GM20431 (cell line): Measurements from ENCODE around the gene TYRP1.
"Not testable (repeated sequence)": the region's sequence is repeated elsewhere in the genome, so short reads cannot be mapped to it uniquely, and the experiment has no call there.

Source experiments
- in situ Hi-C: fragments of 300-500 bp; cut with MseI, MboI; formaldehyde crosslinking; loops from one replicate; pipeline ENCODE4 v1.15.0; 2020; ENCODE audit warnings: low sequenced_read_pairs; ENCODE audit not compliant: unreplicated experiment

TYRP1 gene

GRCh38 chr9:12693141-12693540 is at the start of gene TYRP1:
Gene TYRP1 (plus strand): TSS chr9:12693385. CDS start chr9:12693997, 612 bp downstream.
- in situ Hi-C loops = no loop called here

- in situ Hi-C loops = no loop called here
Observed at GRCh38 chr9:12643686-12644085, 49.5 kb upstream of the TYRP1 start.

GRCh38 chr9:12648925-12649324 is 44.3 kb upstream of the TYRP1 start:
- in situ Hi-C loops = no loop called here

- in situ Hi-C loops = no loop called here
Observed at GRCh38 chr9:12651125-12651524, 42.1 kb upstream of the TYRP1 start.

- in situ Hi-C loops = no loop called here
Observed at GRCh38 chr9:12652973-12653372, 40.2 kb upstream of the TYRP1 start.

- in situ Hi-C loops = no loop called here
Observed at GRCh38 chr9:12656803-12657202, 36.4 kb upstream of the TYRP1 start.

GRCh38 chr9:12657233-12657632 is 36.0 kb upstream of the TYRP1 start:
- in situ Hi-C loops = no loop called here

GRCh38 chr9:12657998-12658397 is 35.2 kb upstream of the TYRP1 start:
- in situ Hi-C loops = no loop called here

- in situ Hi-C loops = no loop called here
Observed at GRCh38 chr9:12658531-12659209, 34.5 kb upstream of the TYRP1 start.

GRCh38 chr9:12659220-12659619 is 34.0 kb upstream of the TYRP1 start:
- in situ Hi-C loops = no loop called here

GRCh38 chr9:12666813-12667212 is 26.4 kb upstream of the TYRP1 start:
- in situ Hi-C loops = no loop called here

GRCh38 chr9:12667892-12668291 is 25.3 kb upstream of the TYRP1 start:
- in situ Hi-C loops = no loop called here

- in situ Hi-C loops = no loop called here
Observed at GRCh38 chr9:12670006-12670405, 23.2 kb upstream of the TYRP1 start.

- in situ Hi-C loops = no loop called here
Observed at GRCh38 chr9:12674961-12675360, 18.2 kb upstream of the TYRP1 start.

- in situ Hi-C loops = not testable (repeated sequence)
Observed at GRCh38 chr9:12677462-12678126, 15.6 kb upstream of the TYRP1 start.

GRCh38 chr9:12680341-12680740 is 12.8 kb upstream of the TYRP1 start:
- in situ Hi-C loops = no loop called here

- in situ Hi-C loops = no loop called here
Observed at GRCh38 chr9:12680757-12681156, 12.4 kb upstream of the TYRP1 start.

- in situ Hi-C loops = no loop called here
Observed at GRCh38 chr9:12681620-12682019, 11.6 kb upstream of the TYRP1 start.

- in situ Hi-C loops = no loop called here
Observed at GRCh38 chr9:12684974-12685373, 8.2 kb upstream of the TYRP1 start.

GRCh38 chr9:12689233-12689632 is 4.0 kb upstream of the TYRP1 start:
- in situ Hi-C loops = no loop called here

- in situ Hi-C loops = no loop called here
Observed at GRCh38 chr9:12694013-12694412, 828 bp downstream of the TYRP1 start.

- in situ Hi-C loops = no loop called here
Observed at GRCh38 chr9:12695474-12695873, 2.3 kb downstream of the TYRP1 start.
